ENCODE measurements around the gene TTI1.
"Not testable (repeated sequence)": the region's sequence is repeated elsewhere in the genome, so short reads cannot be mapped to it uniquely, and the experiment has no call there.

TTI1 gene

DNA sequence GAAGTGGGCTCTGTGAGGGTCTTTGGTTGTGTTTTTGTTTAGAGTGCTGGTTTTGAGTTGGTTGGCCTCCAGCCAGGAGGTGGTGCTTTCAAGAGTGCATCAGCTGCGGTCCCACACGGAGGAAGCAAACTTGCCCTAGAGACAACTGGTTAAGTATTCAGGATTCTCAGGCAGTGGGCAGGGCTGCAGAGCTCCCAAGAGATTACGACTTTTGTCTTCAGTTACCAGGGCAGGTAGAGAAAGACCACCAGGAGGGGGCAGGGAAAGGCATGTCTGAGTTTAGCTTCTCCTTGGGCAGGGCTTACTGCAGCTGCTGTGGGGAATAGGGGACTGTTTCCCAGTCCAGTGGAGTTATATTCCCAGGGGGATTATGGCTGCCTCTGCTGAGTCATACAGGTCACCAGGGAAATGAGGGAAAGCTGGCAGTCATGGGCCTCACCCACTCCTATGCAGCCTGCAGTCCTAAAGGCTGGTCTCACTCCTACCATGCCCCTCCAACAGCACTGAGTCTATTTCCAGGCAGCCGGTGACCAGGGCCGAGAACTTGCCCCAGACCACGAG is 64.3 kb downstream of the TTI1 start:
- DNase-seq (ENCODE audit: low read depth in 2 of 2), result no peak

DNA sequence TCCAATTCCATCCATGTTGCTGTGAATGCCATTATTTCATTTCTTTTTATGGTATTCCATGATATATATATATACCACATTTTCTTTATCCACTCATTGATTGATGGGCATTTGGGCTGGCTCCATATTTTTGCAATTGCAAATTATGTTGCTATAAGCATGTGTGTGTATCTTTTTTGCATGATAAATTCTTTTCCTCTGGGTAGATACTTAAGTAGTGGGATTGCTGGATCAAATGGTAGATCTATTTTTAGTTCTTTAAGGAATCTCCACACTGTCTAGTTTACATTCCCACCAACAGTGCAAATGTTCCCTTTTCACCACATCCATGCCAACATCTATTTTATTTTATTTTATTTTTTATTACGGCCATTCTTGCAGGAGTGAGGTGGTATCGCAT is 69.8 kb downstream of the TTI1 start:
- DNase-seq (ENCODE audit: low read depth in 2 of 2), result not testable (repeated sequence)

DNA sequence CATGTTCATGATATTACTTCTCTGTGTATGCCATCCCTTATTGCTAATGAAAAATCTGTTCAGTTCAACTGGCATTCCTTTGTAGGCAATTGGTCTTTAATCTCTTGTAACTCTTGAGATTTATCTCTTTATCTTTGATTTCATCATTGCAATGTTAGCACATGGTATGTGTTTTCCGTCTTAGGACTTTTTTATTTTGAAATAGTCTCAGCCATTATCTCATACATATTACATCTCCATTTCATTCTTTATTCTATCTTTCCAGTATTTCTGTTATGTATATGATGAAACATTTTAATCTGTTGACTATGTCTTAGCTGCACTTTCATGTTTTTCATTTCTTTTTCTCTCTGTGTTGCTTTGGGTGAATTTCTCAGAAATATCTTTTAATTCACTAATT is 72.2 kb downstream of the TTI1 start:
- no peak for DNase-seq (ENCODE audit: low read depth in 2 of 2)

- no peak for DNase-seq (ENCODE audit: low read depth in 2 of 2)
These were observed 74.3 kb downstream of the TTI1 start for GRCh38 chr20:37958856-37959520.

- DNase-seq (ENCODE audit: low read depth in 2 of 2), result no peak
These were observed 77.1 kb downstream of the TTI1 start for GRCh38 chr20:37956107-37956585.

DNA sequence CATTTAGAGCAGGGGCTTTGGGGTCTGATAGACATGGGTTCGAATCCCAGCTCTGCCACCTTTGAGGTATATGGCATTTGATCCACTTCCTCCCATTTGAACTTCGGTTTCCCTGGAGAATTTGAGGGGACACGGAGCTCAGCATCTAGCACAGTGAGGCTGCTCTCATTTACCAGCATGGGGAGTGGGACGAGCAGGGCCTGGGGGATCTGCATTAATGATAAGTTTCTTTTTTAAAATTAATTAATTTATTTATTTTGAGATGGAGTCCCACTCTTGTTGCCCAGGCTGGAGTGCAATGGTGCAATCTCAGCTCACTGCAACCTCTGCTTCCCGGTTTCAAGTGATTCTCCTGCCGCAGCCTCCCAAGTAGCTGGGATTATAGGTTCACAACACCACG is 77.7 kb downstream of the TTI1 start:
- no peak for DNase-seq (ENCODE audit: low read depth in 2 of 2)

DNA sequence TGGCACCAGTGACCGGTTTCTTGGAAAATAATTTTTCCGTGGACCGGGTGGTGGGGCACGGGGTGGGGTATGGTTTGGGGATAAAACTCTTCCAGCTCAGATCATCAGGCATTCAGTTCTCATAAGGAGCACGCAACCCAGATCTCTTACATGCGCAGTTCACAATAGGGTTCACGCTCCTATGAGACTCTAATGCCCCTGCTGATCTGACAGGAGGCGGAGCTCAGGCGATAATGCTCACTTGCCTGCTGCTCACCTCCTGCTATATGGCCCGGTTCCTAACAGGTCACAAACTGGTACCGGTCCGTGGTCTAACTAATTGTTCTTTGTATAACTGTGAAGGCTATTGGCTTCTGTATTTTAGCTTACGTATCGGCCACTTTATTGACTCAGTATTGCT is 78.6 kb downstream of the TTI1 start:
- no peak for DNase-seq (ENCODE audit: low read depth in 2 of 2)

DNA sequence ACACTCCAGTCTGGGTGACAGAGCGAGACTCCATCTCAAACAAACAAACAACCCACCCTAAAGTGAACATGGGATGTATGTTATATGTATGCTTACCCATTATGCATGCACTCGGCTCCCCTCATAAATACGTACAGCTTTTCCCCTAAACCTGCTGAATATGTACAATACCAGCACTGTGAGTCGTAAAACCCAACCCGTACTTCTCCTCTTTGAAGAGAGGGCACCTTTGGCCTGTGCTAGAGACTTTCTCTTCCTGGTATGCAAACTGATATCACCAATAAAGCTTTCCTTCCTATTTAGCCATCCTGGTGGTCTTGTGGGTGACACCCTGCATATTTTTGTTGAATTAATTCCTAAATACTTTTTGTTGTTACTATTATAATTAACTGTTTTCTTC is 79.1 kb downstream of the TTI1 start:
- DNase-seq (ENCODE audit: low read depth in 2 of 2), result no peak

- DNase-seq (ENCODE audit: low read depth in 2 of 2), result no peak
These were observed 84.3 kb downstream of the TTI1 start for GRCh38 chr20:37948956-37949355.

GRCh38 chr20:37947943-37948342 is 85.3 kb downstream of the TTI1 start:
- DNase-seq (ENCODE audit: low read depth in 2 of 2), result no peak

GRCh38 chr20:37946946-37947345 is 86.3 kb downstream of the TTI1 start:
- no peak for DNase-seq (ENCODE audit: low read depth in 2 of 2)

GRCh38 chr20:37945091-37945547 is 88.1 kb downstream of the TTI1 start:
- no peak for DNase-seq (ENCODE audit: low read depth in 2 of 2)

DNA sequence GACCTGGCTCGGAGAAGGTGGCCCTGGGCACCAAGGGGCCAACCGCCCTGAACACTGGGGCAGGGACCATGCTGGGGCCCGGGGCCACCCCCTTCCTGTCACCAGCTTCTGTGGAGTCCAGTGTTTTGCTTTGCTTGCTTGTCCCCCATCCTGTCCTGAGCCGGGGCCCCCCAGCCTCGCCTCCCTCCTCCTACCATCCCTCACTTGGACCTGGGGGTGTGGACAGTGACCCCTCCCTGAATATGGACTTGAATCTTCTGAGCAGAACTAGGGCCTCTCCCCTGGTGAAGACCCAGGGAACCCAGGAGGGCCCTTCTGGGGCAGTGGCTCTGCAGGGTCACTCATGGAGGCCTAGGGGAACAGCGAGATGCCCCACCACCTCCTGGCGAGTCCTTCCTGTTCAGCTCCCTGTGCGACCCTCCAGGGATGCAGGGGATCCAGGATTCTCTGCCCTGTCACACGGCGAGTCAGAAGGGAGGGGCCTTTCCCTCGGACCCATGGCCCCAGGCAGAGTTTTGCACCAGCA is 88.7 kb downstream of the TTI1 start:
- no peak for DNase-seq (ENCODE audit: low read depth in 2 of 2)

DNA sequence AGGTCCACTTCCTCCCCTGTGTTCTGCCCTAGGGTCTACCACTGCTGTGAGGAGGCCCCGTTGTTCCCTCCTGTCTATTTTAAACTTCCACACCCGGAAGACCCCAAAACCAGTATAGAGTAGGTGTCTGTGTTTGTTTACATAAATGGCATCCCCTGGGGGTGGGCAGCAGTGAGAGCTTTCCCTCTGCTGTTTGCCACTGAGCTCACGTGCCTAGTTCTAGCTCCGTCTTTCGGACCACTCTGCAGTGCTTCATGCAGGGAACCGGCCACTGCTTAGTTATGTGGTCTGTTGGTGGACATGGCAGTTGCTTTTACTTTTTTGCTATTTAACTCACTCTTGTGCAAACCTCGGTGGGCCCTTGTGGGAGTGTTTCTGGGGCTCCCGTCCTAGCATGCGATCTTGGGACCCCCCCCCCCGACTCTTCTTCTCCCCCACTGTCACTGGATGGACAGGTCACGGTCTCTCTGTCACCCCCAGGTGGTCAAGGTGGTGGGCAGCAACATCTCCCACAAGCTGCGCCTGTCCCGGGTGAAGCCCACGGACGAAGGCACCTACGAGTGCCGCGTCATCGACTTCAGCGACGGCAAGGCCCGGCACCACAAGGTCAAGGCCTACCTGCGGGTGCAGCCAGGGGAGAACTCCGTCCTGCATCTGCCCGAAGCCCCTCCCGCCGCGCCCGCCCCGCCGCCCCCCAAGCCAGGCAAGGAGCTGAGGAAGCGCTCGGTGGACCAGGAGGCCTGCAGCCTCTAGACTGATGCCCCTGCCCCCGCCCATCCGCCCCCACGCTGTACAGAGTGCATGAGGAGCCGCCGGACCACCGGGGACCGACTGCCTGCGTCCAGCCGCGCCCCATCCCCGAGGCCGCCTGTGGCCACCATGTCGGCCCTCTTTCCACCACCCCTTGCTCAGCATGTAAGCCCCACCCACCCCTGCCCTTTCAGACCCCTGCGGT is 89.5 kb downstream of the TTI1 start:
- DNase-seq (ENCODE audit: low read depth in 2 of 2), result no peak

GRCh38 chr20:37943033-37943432 is 90.2 kb downstream of the TTI1 start:
- no peak for DNase-seq (ENCODE audit: low read depth in 2 of 2)

DNA sequence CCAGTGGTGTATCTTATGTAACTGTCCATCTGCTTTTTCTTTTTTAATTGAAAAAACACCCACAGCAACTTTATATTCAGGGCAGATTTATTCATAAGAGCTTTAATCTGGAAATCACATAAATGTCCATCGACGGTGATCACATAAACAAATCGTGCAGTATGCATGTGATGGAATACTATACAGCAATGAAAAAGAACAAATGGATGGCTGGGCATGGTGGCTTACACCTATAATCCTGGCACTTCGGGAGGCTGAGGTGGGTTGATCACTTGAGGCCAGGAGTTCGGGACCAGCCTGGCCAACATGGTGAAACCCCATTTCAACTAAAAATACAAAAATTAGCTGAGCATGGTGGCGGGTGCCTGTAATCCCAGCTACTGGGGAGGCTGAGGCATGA is 91.3 kb downstream of the TTI1 start:
- no peak for DNase-seq (ENCODE audit: low read depth in 2 of 2)

GRCh38 chr20:37941332-37941731 is 91.9 kb downstream of the TTI1 start:
- DNase-seq (ENCODE audit: low read depth in 2 of 2), result no peak

- no peak for DNase-seq (ENCODE audit: low read depth in 2 of 2)
These were observed 92.4 kb downstream of the TTI1 start for GRCh38 chr20:37940858-37941257.

- no peak for DNase-seq (ENCODE audit: low read depth in 2 of 2)
These were observed 93.3 kb downstream of the TTI1 start for GRCh38 chr20:37939701-37940560.

GRCh38 chr20:37938954-37939353 is 94.3 kb downstream of the TTI1 start:
- DNase-seq (ENCODE audit: low read depth in 2 of 2), result no peak

- DNase-seq (ENCODE audit: low read depth in 2 of 2), result no peak
These were observed 95.0 kb downstream of the TTI1 start for GRCh38 chr20:37938181-37938750.
